Parathyroid adenoma (tissue), 2 donors: ENCODE results near the gene SYCP2.

Experiments used
- H2AFZ ChIP-seq: fragments of 300-600 bp; sonication (generic); one replicate; pipeline ENCODE4 v1.7.0; 2017; ENCODE audit warnings: antibody characterized with exemption, mild to moderate bottlenecking
- H3K27ac ChIP-seq: fragments of 300-600 bp; sonication (generic); one replicate; pipeline ENCODE4 v1.7.0; 2017
- H3K27me3 ChIP-seq: fragments of 300-600 bp; sonication (generic); one replicate; pipeline ENCODE4 v1.7.0; 2017; ENCODE audit warnings: low read length; ENCODE audit not compliant: control insufficient read depth, insufficient read depth
- H3K36me3 ChIP-seq: fragments of 300-600 bp; sonication (generic); one replicate; pipeline ENCODE4 v1.7.0; 2017; ENCODE audit warnings: low read length; ENCODE audit not compliant: control insufficient read depth, insufficient read depth
- H3K4me1 ChIP-seq: fragments of 300-600 bp; sonication (generic); one replicate; pipeline ENCODE4 v1.7.0; 2017; ENCODE audit warnings: control low read depth
- H3K4me2 ChIP-seq: fragments of 300-600 bp; sonication (generic); one replicate; pipeline ENCODE4 v1.7.0; 2017; ENCODE audit warnings: low read length
- H3K4me3 ChIP-seq: fragments of 300-600 bp; sonication (generic); one replicate; pipeline ENCODE4 v1.7.0; 2017; ENCODE audit warnings: low read depth, low read length
- H3K79me2 ChIP-seq: fragments of 300-600 bp; sonication (generic); one replicate; pipeline ENCODE4 v1.7.0; 2017; ENCODE audit warnings: control low read depth
- H3K9ac ChIP-seq: fragments of 300-600 bp; sonication (generic); one replicate; pipeline ENCODE4 v1.7.0; 2017; ENCODE audit warnings: mild to moderate bottlenecking
- H3K9me3 ChIP-seq: fragments of 300-600 bp; sonication (generic); one replicate; pipeline ENCODE4 v1.7.0; 2017; ENCODE audit warnings: low read length; ENCODE audit not compliant: control insufficient read depth
- CTCF ChIP-seq: fragments of 300-600 bp; sonication (generic); IDR thresholded peaks from one replicate; pipeline ENCODE4 v1.7.0; 2017; ENCODE audit warnings: antibody characterized with exemption, mild to moderate bottlenecking
- donor health status: primary hyperparathyroidism.

SYCP2 gene

DNA sequence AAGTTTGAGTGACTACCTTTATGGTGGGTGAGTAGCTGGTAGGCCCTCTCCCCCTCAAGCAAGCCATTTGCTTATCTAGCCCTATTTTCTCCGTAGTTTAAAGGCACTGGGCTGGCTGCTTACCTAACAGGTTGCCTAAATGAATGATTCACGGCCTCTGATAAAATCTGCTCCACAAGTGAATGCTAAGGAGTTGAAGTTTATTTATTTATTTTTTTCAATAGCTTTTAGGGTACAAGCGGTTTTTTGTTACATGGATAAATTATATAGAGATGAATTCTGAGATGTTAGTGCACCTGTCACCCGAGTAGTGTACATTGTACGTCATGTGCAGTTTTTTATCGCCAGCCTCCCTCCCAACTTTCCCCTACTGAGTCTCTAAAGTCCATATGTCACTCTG, 16.5 kb upstream of the SYCP2 start:
- TF ChIP-seq CTCF = no peak

DNA sequence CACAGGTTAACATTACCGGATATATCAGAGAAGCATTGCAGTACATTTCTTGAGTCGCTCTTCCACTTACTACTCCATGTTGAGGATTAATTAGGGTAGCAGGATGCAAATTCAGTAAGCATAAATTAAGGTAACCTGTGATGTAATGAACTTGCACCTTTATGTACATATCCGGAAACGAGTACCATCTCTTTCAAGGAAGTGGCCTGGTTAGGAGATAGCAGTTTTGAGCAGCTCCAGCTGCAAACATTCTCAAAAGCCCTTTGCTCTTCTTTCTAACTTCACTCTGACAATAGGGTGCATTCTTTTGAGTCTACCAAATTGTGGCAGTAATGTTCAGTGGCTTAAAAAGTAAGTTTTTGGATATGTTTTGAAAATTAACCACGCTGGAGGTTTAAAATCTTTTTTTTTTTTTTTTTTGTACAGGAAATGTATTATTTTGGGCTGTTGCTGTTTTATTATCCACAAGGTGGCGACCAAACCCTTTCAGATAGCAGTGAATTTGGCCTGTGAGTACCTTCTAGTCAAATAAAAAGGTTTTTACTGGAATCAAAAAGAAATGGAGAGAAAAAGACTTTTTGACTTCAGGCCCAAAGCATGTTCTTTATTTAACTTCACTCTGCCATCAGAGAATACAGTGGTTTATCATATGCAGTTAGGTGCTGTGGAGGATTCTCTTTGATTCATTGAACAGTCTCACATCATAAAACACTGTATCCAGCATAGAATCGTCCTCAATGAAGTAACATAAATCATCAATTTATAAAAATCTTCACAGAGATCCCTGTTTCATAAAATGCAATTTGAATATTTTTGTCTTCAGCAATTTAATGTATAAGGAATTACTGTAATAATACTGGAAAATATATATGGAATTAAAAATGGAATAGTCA, 15.6 kb upstream of the SYCP2 start:
- H3K36me3 ChIP-seq = no peaks in the 10 kb centered on the region
- no peak overlapping the region for H3K9ac ChIP-seq
- peak; percentile 74 for TF ChIP-seq CTCF
- no peaks in the 10 kb centered on the region for H3K9me3 ChIP-seq
- H3K27me3 ChIP-seq = no peaks in the 10 kb centered on the region
- H3K4me2 ChIP-seq = no peak overlapping the region
- H3K4me1 ChIP-seq = no peaks in the 10 kb centered on the region
- H3K4me3 ChIP-seq = no peak overlapping the region
- H3K27ac ChIP-seq = no peak overlapping the region
- no peak overlapping the region for H2AFZ ChIP-seq
- peaks cover 6% of the 10 kb centered on the region for H3K79me2 ChIP-seq

More for the DNA sequence above, 16.5 kb upstream of the SYCP2 start:
- Histone ChIP-seq H3K27me3 (no peaks in the 10 kb centered on the region), H3K9me3 (no peaks in the 10 kb centered on the region), H3K36me3 (no peaks in the 10 kb centered on the region), H3K4me3 (no peak overlapping the region), H3K4me2 (no peak overlapping the region), H3K79me2 (no peaks in the 10 kb centered on the region), H3K4me1 (no peaks in the 10 kb centered on the region), H3K9ac (no peak overlapping the region), H3K27ac (no peak overlapping the region), H2AFZ (no peak overlapping the region)

- no peaks in the 10 kb centered on the region for H3K27me3 ChIP-seq
- no peaks in the 10 kb centered on the region for H3K4me1 ChIP-seq
- no peak overlapping the region for H3K4me2 ChIP-seq
- H3K36me3 ChIP-seq = no peaks in the 10 kb centered on the region
- no peak overlapping the region for H3K9ac ChIP-seq
- no peaks in the 10 kb centered on the region for H3K9me3 ChIP-seq
- no peak overlapping the region for H3K27ac ChIP-seq
- H3K4me3 ChIP-seq = no peak overlapping the region
- H3K79me2 ChIP-seq = peaks cover 8% of the 10 kb centered on the region
- no peak overlapping the region for H2AFZ ChIP-seq
- no peak for TF ChIP-seq CTCF
Observed at GRCh38 chr20:59948212-59948611, 14.8 kb upstream of the SYCP2 start.

DNA sequence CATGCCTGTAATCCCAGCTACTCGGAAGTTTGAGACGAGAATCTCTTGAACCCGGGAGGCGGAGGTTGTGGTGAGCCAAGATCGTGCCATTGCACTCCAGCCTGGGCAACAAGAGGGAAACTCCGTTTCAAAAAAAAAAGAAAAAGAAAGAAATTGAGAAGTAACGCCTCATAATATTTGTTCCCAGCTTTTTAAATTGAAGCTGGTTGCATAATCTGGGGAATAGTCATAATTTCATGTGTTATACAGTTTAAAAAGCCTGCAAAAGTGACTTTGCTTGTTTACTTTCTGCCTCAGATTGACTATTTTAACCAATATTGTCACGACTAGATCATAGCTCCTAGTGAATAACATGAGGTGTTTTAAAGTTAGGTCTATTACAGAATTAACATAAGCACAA, 13.9 kb upstream of the SYCP2 start:
- no peaks in the 10 kb centered on the region for H3K4me1 ChIP-seq
- no peak overlapping the region for H3K4me3 ChIP-seq
- H3K9ac ChIP-seq = no peak overlapping the region
- H3K36me3 ChIP-seq = no peaks in the 10 kb centered on the region
- H3K4me2 ChIP-seq = no peak overlapping the region
- H3K9me3 ChIP-seq = no peaks in the 10 kb centered on the region
- H3K79me2 ChIP-seq = peaks cover 8% of the 10 kb centered on the region
- no peaks in the 10 kb centered on the region for H3K27me3 ChIP-seq
- no peak overlapping the region for H2AFZ ChIP-seq
- H3K27ac ChIP-seq = no peak overlapping the region
- TF ChIP-seq CTCF = no peak

GRCh38 chr20:59945731-59946130, 12.3 kb upstream of the SYCP2 start:
- peaks cover 8% of the 10 kb centered on the region for H3K79me2 ChIP-seq
- H3K9ac ChIP-seq = no peak overlapping the region
- H3K4me1 ChIP-seq = peaks cover 5% of the 10 kb centered on the region
- no peak overlapping the region for H3K4me2 ChIP-seq
- no peaks in the 10 kb centered on the region for H3K9me3 ChIP-seq
- H3K27ac ChIP-seq = no peak overlapping the region
- TF ChIP-seq CTCF = no peak
- no peaks in the 10 kb centered on the region for H3K36me3 ChIP-seq
- no peak overlapping the region for H2AFZ ChIP-seq
- no peak overlapping the region for H3K4me3 ChIP-seq
- H3K27me3 ChIP-seq = no peaks in the 10 kb centered on the region
